Fibroblast of skin of left biceps (primary cell): ENCODE data around the gene MYO5B.

ENCODE experiments used
- DNase-seq, 2 experiments: peaks; one replicate each; pipeline ENCODE4 v3.0.0-alpha.2; 2013; ENCODE audit warnings: low read depth in 2 of 2

MYO5B gene

GRCh38 chr18:50011813-50012435, 183.0 kb downstream of the MYO5B start:
- DNase-seq, result peak; percentile 9 to 25

- DNase-seq, result no peak
These were observed 185.1 kb downstream of the MYO5B start for GRCh38 chr18:50009773-50010335.

GRCh38 chr18:50008306-50008705, 186.6 kb downstream of the MYO5B start:
- no peak for DNase-seq

GRCh38 chr18:50006470-50007046, 188.4 kb downstream of the MYO5B start:
- no peak for DNase-seq

- DNase-seq, result no peak
These were observed 190.9 kb downstream of the MYO5B start for GRCh38 chr18:50004013-50004412.

GRCh38 chr18:50002781-50003180, 192.2 kb downstream of the MYO5B start:
- DNase-seq, result no peak

GRCh38 chr18:50000227-50000626, 194.7 kb downstream of the MYO5B start:
- DNase-seq, result no peak

GRCh38 chr18:49999128-49999527, 195.8 kb downstream of the MYO5B start:
- DNase-seq, result no peak

- no peak for DNase-seq
These were observed 197.4 kb downstream of the MYO5B start for GRCh38 chr18:49997558-49997957.

GRCh38 chr18:49994410-49994809, 200.5 kb downstream of the MYO5B start:
- no peak for DNase-seq

GRCh38 chr18:49993299-49993698, 201.6 kb downstream of the MYO5B start:
- no peak for DNase-seq

GRCh38 chr18:49988733-49989132, 206.2 kb downstream of the MYO5B start:
- DNase-seq, result no peak

- DNase-seq, result no peak
These were observed 206.8 kb downstream of the MYO5B start for GRCh38 chr18:49988101-49988500.

- no peak for DNase-seq
These were observed 209.7 kb downstream of the MYO5B start for GRCh38 chr18:49985236-49985635.

GRCh38 chr18:49980896-49981295, 214.1 kb downstream of the MYO5B start:
- DNase-seq, result no peak

- DNase-seq, result no peak
These were observed 218.0 kb downstream of the MYO5B start for GRCh38 chr18:49976795-49977560.

GRCh38 chr18:49976001-49976400, 218.9 kb downstream of the MYO5B start:
- no peak for DNase-seq

GRCh38 chr18:49974079-49974478, 220.9 kb downstream of the MYO5B start:
- no peak for DNase-seq

- DNase-seq, result no peak
These were observed 221.4 kb downstream of the MYO5B start for GRCh38 chr18:49973592-49973991.

GRCh38 chr18:49972535-49972934, 222.4 kb downstream of the MYO5B start:
- DNase-seq, result no peak

- no peak for DNase-seq
These were observed 223.5 kb downstream of the MYO5B start for GRCh38 chr18:49971462-49971861.

GRCh38 chr18:49970319-49970718, 224.6 kb downstream of the MYO5B start:
- no peak for DNase-seq
